ENCODE data around the gene MED7. TPM values are rescaled to one million over a fixed set of nuclear protein-coding genes. Genes with fewer than 3 reads are reported as not detected.

The MED7 gene
- total and polyA plus RNA-seq, 5 experiments from 2014 or later: 12.0 to 18.7 (median 18.2) TPM

- H3K4me1 Mint-ChIP-seq: peaks cover under 1 to 3% (median 2%) of the 10 kb centered on the region in 4 donors
- no peaks in the 10 kb centered on the region for H3K27me3 Mint-ChIP-seq
- H3K4me3 Mint-ChIP-seq: no peak overlapping the region
- DNase-seq (no peak), ATAC-seq (no peak)
- H3K27ac Mint-ChIP-seq: no peak overlapping the region
- H3K36me3 Mint-ChIP-seq: peaks cover 5 to 16% (median 12%) of the 10 kb centered on the region in 3 donors
- POLR2A ChIA-PET: interaction anchor here (1.2 kb wide), 1 partner anchor 20 kb away, joined by 3 read pairs; the partner anchor contains the start of gene MED7
- H3K9me3 Mint-ChIP-seq: peaks cover 0 to 25% (median 19%) of the 10 kb centered on the region in 9 donors
Measured at GRCh38 chr5:157121709-157122108, 21.0 kb downstream of the MED7 start.

GRCh38 chr5:157120102-157120501 lies 22.6 kb downstream of the MED7 start:
- Mint-ChIP-seq H3K4me1 (peaks cover 3 to 14% (median 10%) of the 10 kb centered on the region in 4 donors), H3K9me3 (peaks cover 0 to 25% (median 19%) of the 10 kb centered on the region in 9 donors), H3K27me3 (no peaks in the 10 kb centered on the region), H3K27ac (peak overlapping the region in 2 of 10 donors; percentile 25 to 73), H3K4me3 (no peak overlapping the region), H3K36me3 (peaks cover 5 to 16% (median 12%) of the 10 kb centered on the region in 3 donors)
- POLR2A ChIA-PET: interaction anchor here (1.4 kb wide), 1 partner anchor 22 kb away, joined by 3 read pairs; the partner anchor contains the start of gene MED7
- DNase-seq (no peak), ATAC-seq (no peak)

- H3K27ac Mint-ChIP-seq: peak overlapping the region in 8 of 10 donors; percentile 26 to 75 (median 50)
- no peak for DNase-seq
- peaks cover 0 to 8% (median 4%) of the 10 kb centered on the region in 9 donors for H3K9me3 Mint-ChIP-seq
- POLR2A ChIA-PET: interaction anchor here (1.4 kb wide), 1 partner anchor 26 kb away, joined by 4 read pairs; the partner anchor contains the start of gene MED7
- H3K4me1 Mint-ChIP-seq: peaks cover 3 to 16% (median 10%) of the 10 kb centered on the region in 4 donors
- H3K4me3 Mint-ChIP-seq: peak overlapping the region in 8 of 10 donors; percentile 1 to 51 (median 29)
- no peaks in the 10 kb centered on the region for H3K27me3 Mint-ChIP-seq
- no peaks in the 10 kb centered on the region for H3K36me3 Mint-ChIP-seq
- ATAC-seq: no peak
Measured at GRCh38 chr5:157116483-157116954, 26.1 kb downstream of the MED7 start.

DNA sequence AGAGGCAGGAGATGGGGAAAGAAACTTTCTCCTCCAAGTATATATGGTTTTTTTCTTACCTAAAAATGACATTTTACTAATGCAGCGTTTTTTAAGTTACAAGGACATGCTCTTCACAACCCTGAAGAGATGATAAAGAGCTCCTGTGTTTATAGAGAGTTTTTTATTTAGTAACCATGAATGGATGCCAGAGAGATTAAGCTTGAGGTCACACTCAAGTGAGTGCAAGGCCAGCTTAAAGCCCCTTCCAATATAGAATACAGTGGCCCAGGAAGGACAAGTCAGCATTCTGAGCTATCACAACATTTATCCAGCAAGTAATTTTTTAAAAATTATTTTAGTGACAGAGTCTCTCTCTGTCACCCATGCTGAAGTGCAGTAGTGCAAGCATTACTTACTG lies 27.2 kb downstream of the MED7 start:
- POLR2A ChIA-PET: interaction anchor here (1.4 kb wide), 1 partner anchor 27 kb away, joined by 4 read pairs; the partner anchor contains the start of gene MED7
- no peak overlapping the region for H3K4me3 Mint-ChIP-seq
- no peak overlapping the region for H3K27ac Mint-ChIP-seq
- no peaks in the 10 kb centered on the region for H3K36me3 Mint-ChIP-seq
- DNase-seq (no peak), ATAC-seq (no peak)
- no peaks in the 10 kb centered on the region for H3K27me3 Mint-ChIP-seq
- H3K9me3 Mint-ChIP-seq: no peaks in the 10 kb centered on the region
- peaks cover 3 to 18% (median 11%) of the 10 kb centered on the region in 4 donors for H3K4me1 Mint-ChIP-seq

DNA sequence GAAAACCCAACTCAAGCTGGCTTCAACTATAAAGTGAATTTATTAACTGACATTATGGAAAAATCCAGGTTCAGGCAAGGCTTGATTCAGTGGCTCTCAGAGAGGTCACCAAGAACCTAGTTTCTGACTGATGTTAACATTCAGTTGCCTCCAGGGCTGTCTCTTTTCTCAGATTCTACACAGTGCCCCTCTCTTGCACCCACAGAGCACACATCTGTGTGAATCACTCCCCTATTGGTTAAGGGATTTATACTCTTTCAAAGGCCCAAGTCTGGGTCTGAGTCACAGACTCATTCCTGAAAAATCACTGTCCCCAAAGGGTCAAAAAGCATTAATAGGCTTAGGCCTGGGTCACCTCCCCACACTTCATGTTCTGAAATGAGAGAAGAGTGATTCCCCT lies 27.7 kb downstream of the MED7 start:
- Mint-ChIP-seq H3K4me1 (peaks cover 3 to 21% (median 12%) of the 10 kb centered on the region in 4 donors), H3K27me3 (no peaks in the 10 kb centered on the region), H3K36me3 (no peaks in the 10 kb centered on the region), H3K27ac (peak overlapping the region in 1 of 10 donors; percentile 8), H3K9me3 (no peaks in the 10 kb centered on the region), H3K4me3 (no peak overlapping the region)
- POLR2A ChIA-PET: interaction anchor here (1.4 to 2.0 kb wide), 2 partner anchors 27 to 28 kb away, joined by 4 to 8 read pairs; partner anchors contain the start of gene MED7
- no peak for DNase-seq
- no peak for ATAC-seq

DNA sequence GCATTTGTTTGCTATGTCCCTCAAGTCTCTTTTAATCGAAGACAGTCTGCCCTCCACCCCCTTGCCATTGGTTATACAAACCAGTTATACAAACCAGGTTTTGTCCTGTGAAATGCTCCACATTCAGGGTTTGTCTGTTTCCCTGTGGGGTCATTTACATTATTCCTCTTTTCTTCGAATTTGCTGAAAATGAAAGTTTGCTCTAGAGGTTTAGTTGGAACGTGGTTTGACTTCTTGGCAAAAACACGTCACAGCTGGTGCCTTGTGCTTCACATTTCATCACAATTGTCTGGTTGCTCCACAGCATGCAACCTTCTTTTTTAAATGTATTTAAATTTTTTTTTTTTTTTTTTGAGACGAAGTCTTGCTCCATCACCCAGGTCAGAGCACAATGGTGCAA lies 29.7 kb downstream of the MED7 start:
- no peaks in the 10 kb centered on the region for H3K9me3 Mint-ChIP-seq
- no peaks in the 10 kb centered on the region for H3K36me3 Mint-ChIP-seq
- peaks cover 13 to 41% (median 31%) of the 10 kb centered on the region in 4 donors for H3K4me1 Mint-ChIP-seq
- POLR2A ChIA-PET: interaction anchor here (2.0 kb wide), 1 partner anchor 29 kb away, joined by 8 read pairs; the partner anchor contains the start of gene MED7
- no peak overlapping the region for H3K27ac Mint-ChIP-seq
- H3K27me3 Mint-ChIP-seq: no peaks in the 10 kb centered on the region
- H3K4me3 Mint-ChIP-seq: no peak overlapping the region
- ATAC-seq (no peak), DNase-seq (no peak)

- POLR2A ChIA-PET: interaction anchor here (1.0 to 3.9 kb wide), 4 partner anchors 20 to 60 kb away, joined by 3 to 17 read pairs (median 4); partner anchors contain the start of gene MED7
- H3K27me3 Mint-ChIP-seq: no peaks in the 10 kb centered on the region
- ATAC-seq (peak; percentile 19 to 44), DNase-seq (peak in 4 of 10 donors; percentile 2 to 34 (median 26))
- H3K36me3 Mint-ChIP-seq: peaks cover 0 to 9% (median 6%) of the 10 kb centered on the region in 3 donors
- H3K4me1 Mint-ChIP-seq: peaks cover 16 to 53% (median 38%) of the 10 kb centered on the region in 4 donors
- no peaks in the 10 kb centered on the region for H3K9me3 Mint-ChIP-seq
- H3K4me3 Mint-ChIP-seq: peak overlapping the region; percentile 68 to 89 (median 84)
- peak overlapping the region; percentile 78 to 96 (median 92) for H3K27ac Mint-ChIP-seq
Measured at GRCh38 chr5:157109744-157110143, 32.9 kb downstream of the MED7 start.

DNA sequence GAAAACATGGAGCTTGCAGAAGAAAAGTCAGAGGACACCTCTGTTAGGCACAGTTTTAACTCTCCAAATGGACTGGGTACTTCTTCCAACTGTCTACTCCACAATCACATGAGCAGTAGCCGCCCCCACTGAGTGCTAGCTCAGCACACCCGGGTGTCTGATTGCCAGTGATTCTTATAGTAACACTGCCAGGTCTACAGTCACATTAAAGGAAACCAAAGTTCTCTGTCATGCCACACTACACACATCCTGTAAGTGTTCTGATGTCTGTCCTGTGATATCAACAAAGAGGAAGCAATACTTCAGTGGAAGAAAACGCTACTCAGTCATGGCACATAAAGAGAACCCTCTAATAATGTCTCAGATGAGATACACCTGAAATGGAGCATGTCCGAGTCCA lies 33.7 kb downstream of the MED7 start, which contains the start of gene HAVCR2:
TSS of gene HAVCR2 (minus strand) at position 69 of the 400 bp plus-strand sequence. CDS start at position 8, 61 bp downstream.
- Mint-ChIP-seq H3K4me3 (peak within 1 kb of the TSS; percentile 68 to 89 (median 84)), H3K27me3 (no peaks in the 10 kb centered on the region), H3K36me3 (peaks cover 0 to 13% (median 6%) of the 10 kb centered on the region in 3 donors), H3K4me1 (peaks cover 18 to 59% (median 42%) of the 10 kb centered on the region in 4 donors), H3K9me3 (no peaks in the 10 kb centered on the region), H3K27ac (peak within 1 kb of the TSS; percentile 78 to 96 (median 92))
- DNase-seq (peak in 9 of 10 donors; percentile 10 to 72 (median 45)), ATAC-seq (peak; percentile 95 to 97)
- POLR2A ChIA-PET: interaction anchor here (0.6 to 3.9 kb wide), 2 partner anchors 13 to 34 kb away, joined by 3 to 17 read pairs; partner anchors contain the start of gene MED7

- POLR2A ChIA-PET: interaction anchor here (0.7 to 3.9 kb wide), 3 partner anchors 14 to 57 kb away, joined by 4 to 17 read pairs (median 5); partner anchors contain the start of gene MED7
- Mint-ChIP-seq H3K9me3 (no peaks in the 10 kb centered on the region), H3K27me3 (no peaks in the 10 kb centered on the region), H3K36me3 (peaks cover 0 to 23% (median 6%) of the 10 kb centered on the region in 3 donors), H3K27ac (peak overlapping the region in 6 of 10 donors; percentile 2 to 72 (median 44)), H3K4me3 (peak overlapping the region in 9 of 10 donors; percentile 2 to 83 (median 39)), H3K4me1 (peaks cover 18 to 63% (median 42%) of the 10 kb centered on the region in 4 donors)
- DNase-seq (no peak), ATAC-seq (no peak)
Measured at GRCh38 chr5:157107508-157107907, 35.2 kb downstream of the MED7 start.

DNA sequence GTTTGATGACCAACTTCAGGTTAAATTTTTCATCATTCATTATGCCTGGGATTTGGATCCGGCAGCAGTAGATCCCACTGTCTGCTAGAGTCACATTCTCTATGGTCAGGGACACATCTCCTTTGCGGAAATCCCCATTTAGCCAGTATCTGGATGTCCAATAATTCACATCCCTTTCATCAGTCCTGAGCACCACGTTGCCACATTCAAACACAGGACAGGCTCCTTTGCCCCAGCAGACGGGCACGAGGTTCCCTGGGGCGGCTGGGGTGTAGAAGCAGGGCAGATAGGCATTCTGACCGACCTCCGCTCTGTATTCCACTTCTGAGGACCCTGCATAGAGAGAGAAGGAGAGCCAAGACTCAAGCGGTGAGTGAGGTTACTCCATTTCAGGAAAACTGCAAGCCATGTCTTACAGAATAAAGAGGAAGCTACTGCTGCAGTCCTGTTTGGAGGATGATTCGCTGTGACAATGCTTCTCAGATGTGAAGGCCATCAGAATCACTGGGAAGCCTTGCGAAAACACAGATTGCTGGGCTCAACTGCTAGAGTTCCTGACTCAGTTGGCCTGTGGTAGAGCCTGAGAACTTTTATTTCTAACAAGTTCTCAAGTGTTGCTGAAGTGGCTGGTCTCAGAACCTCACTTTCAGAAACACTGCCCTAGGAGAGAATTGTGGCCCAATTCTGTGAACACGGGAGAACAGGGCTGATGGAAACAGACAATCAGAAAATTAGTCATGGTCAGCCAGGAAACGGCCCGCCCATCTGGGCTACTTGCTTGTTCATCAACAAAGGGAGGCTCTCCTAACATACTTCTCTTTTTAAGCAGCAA lies 35.8 kb downstream of the MED7 start:
- Mint-ChIP-seq H3K4me3 (peak overlapping the region; percentile 22 to 83 (median 40)), H3K27me3 (no peaks in the 10 kb centered on the region), H3K4me1 (peaks cover 18 to 63% (median 42%) of the 10 kb centered on the region in 4 donors), H3K36me3 (peaks cover 0 to 25% (median 6%) of the 10 kb centered on the region in 3 donors), H3K9me3 (no peaks in the 10 kb centered on the region), H3K27ac (peak overlapping the region in 8 of 10 donors; percentile 8 to 86 (median 45))
- DNase-seq (no peak), ATAC-seq (no peak)
- POLR2A ChIA-PET: interaction anchor here (0.7 to 3.9 kb wide), 4 partner anchors 13 to 158 kb away, joined by 4 to 17 read pairs (median 4); partner anchors contain the start of gene MED7

- no peak for DNase-seq
- ATAC-seq: no peak
- no peaks in the 10 kb centered on the region for H3K27me3 Mint-ChIP-seq
- POLR2A ChIA-PET: no interaction called here
- H3K36me3 Mint-ChIP-seq: peaks cover 0 to 29% (median 2%) of the 10 kb centered on the region in 3 donors
- H3K4me1 Mint-ChIP-seq: peaks cover 5 to 20% (median 7%) of the 10 kb centered on the region in 4 donors
- no peak overlapping the region for H3K4me3 Mint-ChIP-seq
- no peaks in the 10 kb centered on the region for H3K9me3 Mint-ChIP-seq
- H3K27ac Mint-ChIP-seq: peak overlapping the region in 3 of 10 donors; percentile 1 to 55 (median 31)
Measured at GRCh38 chr5:157100140-157100679, 42.5 kb downstream of the MED7 start.

All from naive thymus-derived CD8-positive, alpha-beta T cell (primary cell).